Activated naive CD4-positive, alpha-beta T cell (primary cell): Measurements from ENCODE around the gene TMEM187.

Experiments
- DNase-seq, 4 experiments: peaks; one replicate each; lab custom pipeline; 2025; lab: John Stamatoyannopoulos, UW

TMEM187 gene

GRCh38 chrX:153972368-153973126 is at the start of gene TMEM187:
TSS of gene TMEM187 (plus strand) at chrX:153972754. CDS start at chrX:153982063, 9,309 bp downstream.
- peak; percentile 46 to 89 (median 66) for DNase-seq

DNA sequence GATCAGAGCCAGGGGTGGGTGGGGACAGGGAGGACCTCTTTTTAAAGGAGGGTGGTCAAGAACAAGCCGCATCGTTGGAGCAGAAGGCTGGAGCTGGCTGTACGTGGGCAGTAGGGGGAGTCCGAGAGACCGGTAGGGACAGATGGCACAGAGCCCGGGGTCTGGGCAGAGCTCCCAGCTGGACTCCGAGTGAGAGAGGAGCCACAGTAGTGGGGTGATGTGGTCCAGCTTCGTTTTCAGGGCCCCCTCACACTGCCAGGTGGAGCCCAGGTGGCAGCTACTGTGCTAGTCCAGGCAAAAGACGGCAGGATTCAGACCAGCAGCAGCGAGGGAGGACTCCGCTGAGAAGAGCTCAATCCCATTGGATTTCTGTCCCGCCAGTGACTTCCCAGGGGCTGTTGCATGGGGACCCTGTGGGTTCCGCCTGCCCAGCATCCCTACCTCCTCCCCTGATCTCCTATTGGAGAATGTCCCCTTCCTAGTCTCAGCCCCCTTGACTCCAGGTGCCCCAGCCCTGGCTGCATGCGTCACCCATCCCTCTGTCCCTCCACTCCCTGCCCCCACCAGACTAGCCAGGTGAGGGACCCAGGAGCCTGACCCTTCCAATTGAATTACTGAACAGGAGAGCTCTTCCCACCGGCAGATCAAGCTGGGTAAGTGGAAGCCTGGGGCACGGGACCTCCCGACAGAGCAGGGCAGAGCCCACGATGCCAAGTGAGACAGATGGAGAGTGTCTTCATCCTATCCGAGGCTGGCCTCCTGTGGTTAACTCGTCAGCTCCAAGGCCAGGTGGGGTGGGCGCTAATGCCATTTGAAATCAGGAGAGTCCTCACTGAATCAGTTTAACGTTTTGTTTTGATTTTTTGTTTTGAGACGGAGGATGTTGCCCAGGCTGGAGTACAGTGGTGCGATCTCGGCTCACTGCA is 49.4 kb upstream of the TMEM187 start:
- DNase-seq: no peak

DNA sequence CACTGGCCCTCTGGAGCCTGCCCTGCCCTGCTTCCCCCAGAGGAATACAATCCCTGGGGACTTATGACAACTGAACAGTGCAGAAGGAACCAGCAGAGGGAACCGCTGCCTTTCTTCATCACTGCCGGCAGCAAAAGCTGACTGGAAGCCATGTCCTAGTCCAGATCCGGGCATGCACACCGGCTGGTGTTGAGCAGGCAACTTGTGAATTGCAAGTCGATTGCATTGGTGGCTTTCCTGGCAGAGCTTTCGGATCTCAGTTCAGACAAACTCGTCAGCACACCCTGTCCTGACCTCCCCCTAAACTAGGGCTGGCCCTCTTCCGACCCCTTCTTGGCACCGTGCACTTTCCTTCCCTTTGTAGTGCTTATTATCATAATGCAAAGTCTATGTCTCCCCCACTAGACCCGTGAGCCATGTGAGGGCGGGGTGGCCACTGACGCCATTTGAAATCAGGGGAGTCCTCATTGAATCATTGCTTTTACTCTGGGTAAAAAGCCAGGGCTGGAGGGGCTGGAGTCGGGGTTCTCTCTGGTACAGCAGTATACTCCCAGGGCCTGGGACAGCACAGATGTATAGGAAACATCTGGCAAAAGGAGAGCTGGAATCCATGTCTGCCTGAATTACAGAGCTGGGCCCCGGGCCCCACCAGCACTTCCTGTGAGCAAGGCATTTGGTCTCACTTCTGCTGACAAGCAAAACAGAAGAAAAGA is 48.2 kb upstream of the TMEM187 start:
- peak in 1 of 4 experiments; percentile 26 for DNase-seq

DNA sequence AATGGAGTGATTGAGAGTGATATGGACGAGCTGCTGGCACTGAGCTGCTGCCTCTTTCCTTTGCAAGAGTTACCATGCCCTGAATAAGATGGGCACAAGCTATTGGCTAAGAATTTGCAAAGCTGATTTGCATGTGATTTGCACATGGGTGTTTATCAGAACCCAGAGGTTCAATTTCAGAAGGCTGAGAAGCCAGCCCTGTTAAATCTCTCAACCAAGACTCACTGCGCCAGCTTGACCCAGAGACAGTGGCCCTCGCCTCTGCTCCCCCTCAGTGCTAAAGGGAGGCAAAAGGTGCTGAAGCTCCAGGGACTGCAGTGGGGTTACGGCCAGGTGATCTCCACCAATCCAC is 47.2 kb upstream of the TMEM187 start:
- DNase-seq: no peak

DNA sequence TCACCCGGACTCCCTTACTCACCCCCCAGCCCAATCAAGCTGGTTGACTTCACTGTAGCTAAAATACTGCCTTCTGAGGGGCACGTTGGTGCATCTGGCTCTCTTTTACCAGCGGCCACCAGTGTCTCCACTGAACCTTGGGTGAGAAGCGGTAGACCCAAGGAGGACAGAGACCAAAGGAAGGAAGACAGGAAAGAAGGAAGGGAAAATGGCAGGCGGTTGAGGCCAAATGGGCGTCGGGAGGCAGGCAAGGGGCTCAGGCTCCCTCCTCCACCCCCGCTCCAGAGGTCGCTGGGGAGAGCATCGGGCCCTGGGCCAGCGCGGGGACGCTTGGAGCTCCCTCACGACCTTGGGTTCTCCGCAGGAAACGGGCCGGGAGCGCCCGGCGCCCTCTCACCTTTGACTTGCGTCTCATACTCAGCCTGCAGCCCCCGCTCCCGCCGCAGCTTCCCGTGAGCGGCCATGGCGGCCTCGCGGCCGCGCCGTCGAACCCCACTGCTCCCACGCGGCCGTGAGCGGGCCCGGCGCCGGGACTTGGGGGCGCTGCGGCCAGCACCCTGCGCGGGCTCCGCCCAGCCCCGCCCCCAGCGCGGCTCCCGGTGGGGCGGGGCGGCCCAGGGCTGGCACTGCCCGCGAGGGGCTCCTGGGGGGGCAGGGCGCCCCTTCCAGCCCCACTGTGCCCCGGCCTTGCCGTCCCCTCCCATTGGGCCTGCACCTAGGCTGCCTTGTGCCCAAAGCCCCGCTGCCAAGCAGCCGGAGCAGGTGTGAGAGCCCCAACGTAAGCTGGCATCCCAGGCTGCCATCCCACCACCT is 46.6 kb upstream of the TMEM187 start, which contains the start of gene ARHGAP4:
Gene ARHGAP4 (minus strand): TSS at position 526 of the 813 bp plus-strand sequence. CDS start 62 bp downstream, at position 464.
- DNase-seq: peak in 1 of 4 experiments; percentile 34

DNA sequence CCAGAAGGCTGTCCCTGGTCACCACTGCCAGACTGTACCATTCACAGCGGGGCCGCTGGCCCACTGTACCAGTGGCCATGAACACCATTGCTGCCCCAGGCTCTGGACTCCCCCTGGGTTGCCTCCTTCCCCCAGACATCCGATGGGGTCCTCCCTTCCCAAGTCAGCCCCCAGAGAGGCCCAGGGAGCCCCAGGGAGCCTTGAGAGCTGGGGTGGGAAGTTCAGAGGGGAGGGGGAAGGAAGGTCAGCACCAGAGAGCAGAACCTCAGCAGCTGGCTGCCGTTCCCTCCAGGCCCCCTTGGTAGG is 46.0 kb upstream of the TMEM187 start:
- no peak for DNase-seq

DNA sequence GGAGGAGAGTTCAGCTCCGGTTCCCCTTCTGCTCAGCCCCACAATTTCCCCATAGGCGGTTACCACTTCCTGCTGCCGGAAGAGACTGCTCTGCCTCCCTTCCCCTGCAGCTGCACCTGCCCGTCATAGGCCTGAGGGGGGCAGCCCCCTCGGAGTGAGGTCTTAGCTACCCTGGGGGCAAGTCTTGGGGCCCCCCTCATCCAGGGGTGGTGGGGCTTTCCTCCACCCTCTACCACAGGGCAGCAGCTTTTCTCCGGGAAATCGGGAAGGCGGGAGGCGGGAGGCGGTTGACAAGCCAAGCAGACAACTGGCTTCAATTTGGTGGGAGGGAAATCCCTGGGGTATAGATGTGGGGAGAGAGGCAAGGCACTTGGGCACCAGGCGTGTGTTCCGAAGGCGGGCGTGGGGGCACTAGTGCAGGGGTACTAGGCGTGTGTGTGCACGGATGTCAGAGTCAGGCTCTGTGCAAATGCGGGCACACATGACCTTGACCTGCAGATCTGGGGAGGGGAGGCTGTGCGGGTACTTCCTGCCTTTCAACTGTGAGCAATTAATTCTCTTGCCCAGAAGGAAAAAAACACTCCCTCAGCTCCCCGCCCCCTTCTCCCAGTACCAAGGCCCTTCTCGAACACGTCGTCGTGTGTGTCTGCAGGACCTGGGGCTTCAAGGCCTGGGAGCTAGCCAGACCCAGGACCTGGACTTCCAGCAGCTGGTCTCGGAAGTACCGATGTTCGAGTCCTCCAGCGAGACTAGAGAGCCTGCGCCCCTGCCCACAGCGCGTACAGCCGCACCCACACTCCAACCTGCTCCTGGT is 45.5 kb upstream of the TMEM187 start:
- DNase-seq: peak; percentile 21 to 72 (median 50)

GRCh38 chrX:153927672-153927921 is 45.0 kb upstream of the TMEM187 start:
- DNase-seq: peak in 1 of 4 experiments; percentile 46

GRCh38 chrX:153927922-153928760 is 44.4 kb upstream of the TMEM187 start:
- DNase-seq: peak; percentile 75 to 95 (median 87)

- no peak for DNase-seq
Observed at GRCh38 chrX:153928846-153929245, 43.7 kb upstream of the TMEM187 start.

DNA sequence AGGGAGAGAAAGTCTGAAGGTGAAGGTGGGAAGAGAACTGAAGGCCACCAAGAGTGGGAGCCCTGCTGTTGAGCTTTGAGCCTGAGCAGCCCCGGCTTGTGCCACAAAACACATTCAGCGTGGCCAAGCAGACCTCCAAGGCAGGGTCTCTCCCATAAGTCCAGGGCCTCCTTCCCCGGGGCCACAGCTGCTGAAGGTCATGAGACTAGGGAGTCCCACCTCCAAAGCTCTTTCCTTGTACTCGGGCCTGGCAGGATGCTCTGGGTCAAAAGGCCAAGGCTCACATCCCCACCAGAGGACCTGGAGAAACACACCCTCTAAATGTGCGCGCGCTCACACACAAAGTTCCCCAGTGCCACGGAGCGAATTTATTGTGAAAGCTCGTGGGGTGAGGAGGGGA is 43.0 kb upstream of the TMEM187 start:
- DNase-seq: no peak

- DNase-seq: no peak
Observed at GRCh38 chrX:153930011-153930910, 42.3 kb upstream of the TMEM187 start.

DNA sequence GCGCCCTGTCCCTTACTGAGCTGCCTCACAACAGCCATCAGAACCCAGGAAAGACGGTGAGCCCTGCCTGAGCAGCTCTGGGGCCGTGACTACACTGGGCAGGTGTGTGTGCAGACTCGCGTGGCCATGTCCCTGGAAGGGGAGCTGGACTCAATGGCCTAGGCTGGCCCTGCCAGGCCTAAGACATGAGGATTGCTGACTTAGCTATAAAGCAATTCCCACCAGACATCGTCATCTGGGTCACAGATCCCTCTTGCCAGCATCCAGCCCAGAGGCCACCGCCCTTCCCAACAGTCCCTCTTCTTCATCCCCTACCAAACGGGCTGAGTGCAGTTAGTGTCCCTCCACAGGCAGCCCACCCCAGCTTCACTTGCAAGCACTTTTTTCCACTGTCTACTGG is 41.4 kb upstream of the TMEM187 start:
- DNase-seq: no peak

DNA sequence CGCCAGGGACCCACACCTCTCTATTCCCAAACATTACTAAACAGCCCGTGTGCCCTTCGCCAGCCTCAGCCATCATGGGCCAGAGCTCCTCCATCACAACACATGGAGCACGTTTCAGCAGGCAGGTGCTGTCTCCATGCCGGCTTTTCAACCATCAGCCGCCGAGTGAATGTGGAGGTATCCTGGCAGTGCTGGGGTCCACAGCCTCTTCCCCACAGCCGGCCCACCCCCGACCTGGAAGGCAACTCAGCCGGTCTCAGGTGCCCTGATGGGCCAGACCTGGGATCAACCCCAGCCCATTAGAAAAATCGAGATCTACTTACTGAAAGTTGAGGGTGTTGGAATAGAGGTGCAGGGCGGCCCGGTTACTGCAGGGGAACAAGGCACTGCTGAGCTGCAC is 40.8 kb upstream of the TMEM187 start:
- no peak for DNase-seq

DNA sequence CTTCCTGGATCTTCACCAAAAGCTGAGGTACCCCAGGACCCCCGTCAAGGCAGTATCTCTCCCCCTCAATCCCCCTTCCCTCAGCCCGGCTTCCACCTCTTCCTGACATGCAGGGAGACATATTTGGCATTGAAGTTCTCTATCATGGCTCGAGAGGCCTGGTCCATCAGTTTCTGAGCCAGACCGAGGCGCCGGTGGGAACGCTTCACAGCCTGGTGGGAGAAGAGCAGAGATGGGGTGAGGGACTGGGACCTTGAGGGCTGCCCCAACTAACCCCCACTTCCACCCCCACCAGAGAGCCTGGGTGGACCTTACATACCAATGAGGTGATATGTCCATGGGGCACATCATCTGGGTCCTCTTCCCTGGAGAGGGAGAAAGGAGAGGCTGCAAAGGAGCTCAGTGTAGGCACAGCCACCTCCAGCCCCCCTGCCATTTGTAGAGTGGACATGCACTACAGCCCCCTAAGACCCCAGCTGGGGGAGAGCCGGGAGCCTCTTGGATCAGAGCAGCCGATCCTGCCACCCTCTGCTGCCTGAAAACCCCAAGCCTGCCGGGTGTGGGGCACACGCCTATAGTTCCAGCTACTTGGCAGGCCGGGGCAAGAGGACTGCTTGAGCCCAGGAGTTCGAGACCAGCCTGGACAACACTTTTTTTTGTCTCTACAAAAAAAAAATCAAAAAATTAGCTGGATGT is 40.2 kb upstream of the TMEM187 start:
- DNase-seq: no peak

- DNase-seq: no peak
Observed at GRCh38 chrX:153933748-153934147, 38.8 kb upstream of the TMEM187 start.

DNA sequence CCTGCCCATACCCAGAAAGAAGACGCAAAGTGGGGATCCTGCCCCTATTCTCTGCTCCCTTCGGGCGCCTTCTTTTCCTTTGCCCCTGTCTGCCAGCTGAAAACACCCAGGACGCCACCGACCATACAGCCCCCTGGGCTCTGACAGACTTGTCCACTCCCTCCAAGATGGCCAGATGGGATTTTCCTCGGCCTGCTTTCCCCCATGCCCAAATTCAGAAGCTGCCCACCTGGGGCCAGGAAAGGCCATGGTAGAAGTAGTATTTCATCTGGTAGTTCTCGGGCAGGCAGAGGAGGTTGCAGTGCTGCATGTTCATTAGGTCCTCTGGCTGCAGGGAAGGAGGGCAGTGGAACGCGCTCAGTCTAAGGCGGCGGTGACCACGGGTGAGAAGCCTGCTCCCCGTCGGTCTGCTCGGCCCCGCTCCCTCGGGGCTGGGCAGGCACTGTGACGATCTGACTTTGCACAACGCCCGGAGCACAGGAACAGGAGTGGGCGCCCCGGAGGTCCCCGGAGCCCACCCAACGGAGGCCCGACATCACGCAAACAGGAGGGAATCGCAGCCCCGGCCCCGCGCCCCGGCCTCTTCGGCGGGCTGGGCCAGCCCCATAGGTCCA is 38.3 kb upstream of the TMEM187 start:
- no peak for DNase-seq

- peak in 1 of 4 experiments; percentile 48 for DNase-seq
Observed at GRCh38 chrX:153934762-153935325, 37.7 kb upstream of the TMEM187 start, which contains the start of gene NAA10. TSS of gene NAA10 (minus strand) at chrX:153935037. CDS start at chrX:153934904, 133 bp downstream.
